Measurements from ENCODE around the gene FBXL14. TPM values are rescaled to one million over a fixed set of nuclear protein-coding genes. Genes with fewer than 3 reads are reported as not detected.

The FBXL14 gene
- polyA plus RNA-seq, 1 of the 3 experiments (the other 2 are of a cell fraction) = 11.3 TPM

DNA sequence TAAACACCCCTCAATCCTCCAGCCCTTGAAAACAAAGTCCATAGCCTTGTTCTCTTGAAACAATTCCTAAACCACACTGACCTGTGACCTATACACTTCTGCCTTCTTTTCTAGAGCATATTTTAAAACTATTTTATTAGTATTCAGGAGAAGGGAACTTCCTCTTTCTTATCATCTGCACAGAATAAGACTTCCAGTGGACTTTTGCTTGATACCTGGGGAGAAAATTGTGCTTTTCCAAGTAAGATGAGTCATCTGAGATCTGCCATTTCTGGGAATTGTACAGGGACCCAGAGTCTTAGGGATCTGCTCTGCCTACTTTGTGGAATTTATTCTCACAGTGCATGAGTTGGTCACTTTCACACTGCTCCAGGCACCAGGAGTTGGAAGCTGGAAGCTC is 24.1 kb upstream of the FBXL14 start (continued):
- TF ChIP-seq TAF1 (IDR thresholded peaks at IDR 0.05; ENCODE audit: borderline replicate concordance, low read depth, low read length) (no peak), FOXM1 (IDR thresholded peaks at IDR 0.05; ENCODE audit: low read depth) (no peak)
- TF ChIP-seq, protein P1, sequence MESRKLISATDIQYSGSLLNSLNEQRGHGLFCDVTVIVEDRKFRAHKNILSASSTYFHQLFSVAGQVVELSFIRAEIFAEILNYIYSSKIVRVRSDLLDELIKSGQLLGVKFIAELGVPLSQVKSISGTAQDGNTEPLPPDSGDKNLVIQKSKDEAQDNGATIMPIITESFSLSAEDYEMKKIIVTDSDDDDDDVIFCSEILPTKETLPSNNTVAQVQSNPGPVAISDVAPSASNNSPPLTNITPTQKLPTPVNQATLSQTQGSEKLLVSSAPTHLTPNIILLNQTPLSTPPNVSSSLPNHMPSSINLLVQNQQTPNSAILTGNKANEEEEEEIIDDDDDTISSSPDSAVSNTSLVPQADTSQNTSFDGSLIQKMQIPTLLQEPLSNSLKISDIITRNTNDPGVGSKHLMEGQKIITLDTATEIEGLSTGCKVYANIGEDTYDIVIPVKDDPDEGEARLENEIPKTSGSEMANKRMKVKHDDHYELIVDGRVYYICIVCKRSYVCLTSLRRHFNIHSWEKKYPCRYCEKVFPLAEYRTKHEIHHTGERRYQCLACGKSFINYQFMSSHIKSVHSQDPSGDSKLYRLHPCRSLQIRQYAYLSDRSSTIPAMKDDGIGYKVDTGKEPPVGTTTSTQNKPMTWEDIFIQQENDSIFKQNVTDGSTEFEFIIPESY (IDR thresholded peaks at IDR 0.05; ENCODE audit: borderline replicate concordance, low read depth) = no peak

DNA sequence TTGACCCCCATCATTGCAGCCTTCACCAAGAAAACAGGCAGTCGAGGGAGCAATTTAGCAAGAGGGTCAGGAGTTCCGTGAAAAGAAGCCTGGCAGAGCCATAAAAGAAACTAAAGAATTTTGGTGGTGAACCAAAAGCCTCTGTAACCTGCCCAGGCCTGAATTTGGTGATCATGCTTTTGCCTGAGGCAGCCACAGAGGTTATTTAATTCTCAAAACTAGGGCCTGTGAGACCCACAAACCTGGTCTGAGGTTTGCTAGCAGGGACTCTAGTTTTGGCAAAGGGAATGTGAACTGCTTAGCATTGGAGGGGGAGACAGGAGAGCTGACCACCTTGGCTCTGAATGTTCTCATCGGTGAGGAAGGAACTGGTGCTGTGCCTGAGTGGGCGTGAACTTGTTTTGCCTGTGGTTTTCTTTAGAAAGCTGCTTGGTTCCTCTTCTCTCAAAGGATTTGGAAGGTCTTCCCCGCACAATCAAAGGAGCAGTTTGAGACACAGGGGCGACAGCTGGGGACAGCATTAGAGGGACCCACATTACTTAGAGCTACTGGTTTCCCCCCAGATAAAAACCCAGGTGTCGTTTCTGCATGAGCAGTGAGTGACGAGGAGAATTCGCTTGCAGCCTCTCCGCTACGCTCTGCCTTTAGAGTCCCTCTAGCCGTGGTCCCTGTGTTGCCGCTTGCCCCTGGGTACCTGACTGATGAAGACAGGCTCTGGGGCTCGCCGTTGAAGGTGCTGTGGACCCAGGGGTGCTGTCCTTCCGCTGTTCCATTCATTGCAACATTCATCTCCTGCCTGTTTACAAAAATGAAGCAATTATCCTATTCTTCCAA is 22.1 kb upstream of the FBXL14 start:
- Histone ChIP-seq H3K79me2 (ENCODE audit: insufficient read depth) (peaks cover 90% of the 10 kb centered on the region), H3K27ac (ENCODE audit: low read depth in 2 of 2, low read length in 1 of 2) (no peak overlapping the region), H3K9me2 (no peaks in the 10 kb centered on the region), H3K9ac (no peak overlapping the region), H3K4me2 (no peak overlapping the region), H3K36me3 (replicated peaks in 1 of 2; ENCODE audit: control insufficient read depth in 1 of 2, insufficient read depth in 2 of 2, low read length in 1 of 2) (no peaks in the 10 kb centered on the region), H3K9me3 (no peaks in the 10 kb centered on the region), H3K4me1 (ENCODE audit: control insufficient read depth in 1 of 2, insufficient read depth in 2 of 2, low read depth in 1 of 2, low read length in 1 of 2) (peaks cover 0 to 16% of the 10 kb centered on the region in 2 experiments; a peak in 3 of 4 replicates), H2AFZ (ENCODE audit: low read depth) (no peak overlapping the region), H3K27me3 (ENCODE audit: insufficient read depth) (no peaks in the 10 kb centered on the region), H3F3A (replicated peaks; ENCODE audit: insufficient read depth) (peaks cover 19% of the 10 kb centered on the region), H3K4me3 (ENCODE audit: low read depth in 2 of 2, low read length in 1 of 2) (no peak overlapping the region), H4K20me1 (ENCODE audit: insufficient read depth) (peaks cover 12% of the 10 kb centered on the region; the same call in 1 of the 2 replicates)
- no peak for DNase-seq
- TF ChIP-seq CHD2 (IDR thresholded peaks at IDR 0.05; ENCODE audit: low read length, partially characterized antibody) (no peak), EZH2phosphoT487 (IDR thresholded peaks at IDR 0.05; ENCODE audit: borderline replicate concordance, low read depth) (no peak), ELF1 (IDR thresholded peaks at IDR 0.05) (no peak), GABPA (IDR thresholded peaks at IDR 0.05; ENCODE audit: low read depth) (no peak), NFIC (IDR thresholded peaks at IDR 0.05; ENCODE audit: borderline replicate concordance) (no peak), GATA2 (CRISPR knock-in tag; IDR thresholded peaks at IDR 0.05) (no peak)
- TF ChIP-seq, protein P2, sequence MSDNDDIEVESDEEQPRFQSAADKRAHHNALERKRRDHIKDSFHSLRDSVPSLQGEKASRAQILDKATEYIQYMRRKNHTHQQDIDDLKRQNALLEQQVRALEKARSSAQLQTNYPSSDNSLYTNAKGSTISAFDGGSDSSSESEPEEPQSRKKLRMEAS (IDR thresholded peaks at IDR 0.05; ENCODE audit: low read depth) = no peak
- 87% methylated on average over 16 of the region's 16 CpGs for WGBS (ENCODE audit: low lambda C conversion rate)
- CTCF ChIA-PET = interaction anchor here (0.5 to 1.3 kb wide), 6 partner anchors 10 to 1069 kb away, joined by 3 read pairs; no protein-coding TSS in a partner anchor
- POLR2A ChIA-PET = no interaction called here

DNA sequence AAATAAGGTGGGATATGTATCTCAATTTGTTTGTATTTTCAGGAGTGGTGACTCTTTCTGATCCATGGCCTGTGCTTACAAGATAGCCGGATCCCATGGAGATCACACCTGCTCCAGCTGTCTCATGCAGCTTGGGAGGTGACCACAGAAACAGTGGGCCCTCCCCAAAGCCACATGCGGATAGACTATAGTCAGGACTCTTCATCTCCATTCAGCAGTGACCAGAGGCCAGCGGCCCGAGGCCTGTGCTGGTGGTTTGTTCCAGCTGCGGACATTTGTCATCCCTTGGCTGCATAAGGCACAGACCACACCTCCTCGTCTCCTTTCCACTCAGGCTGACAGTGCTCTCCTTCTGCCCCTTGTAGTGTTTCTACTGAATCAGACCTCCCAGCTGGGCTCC is 20.0 kb upstream of the FBXL14 start:
- Histone ChIP-seq H3K36me3 (replicated peaks in 1 of 2; ENCODE audit: control insufficient read depth in 1 of 2, insufficient read depth in 2 of 2, low read length in 1 of 2) (no peaks in the 10 kb centered on the region), H3K79me2 (ENCODE audit: insufficient read depth) (peaks cover 92% of the 10 kb centered on the region), H3K9me2 (no peaks in the 10 kb centered on the region)

More for the DNA sequence above, 20.0 kb upstream of the FBXL14 start:
- Histone ChIP-seq H2AFZ (ENCODE audit: low read depth) (no peak overlapping the region), H4K20me1 (ENCODE audit: insufficient read depth) (peaks cover 12% of the 10 kb centered on the region; the same call in 1 of the 2 replicates), H3K9ac (no peak overlapping the region), H3K4me2 (no peak overlapping the region), H3K4me1 (ENCODE audit: control insufficient read depth in 1 of 2, insufficient read depth in 2 of 2, low read depth in 1 of 2, low read length in 1 of 2) (peaks cover 0 to 18% of the 10 kb centered on the region in 2 experiments; a peak in 3 of 4 replicates), H3K27ac (ENCODE audit: low read depth in 2 of 2, low read length in 1 of 2) (no peak overlapping the region), H3K9me3 (no peaks in the 10 kb centered on the region), H3K27me3 (ENCODE audit: insufficient read depth) (no peaks in the 10 kb centered on the region), H3F3A (replicated peaks; ENCODE audit: insufficient read depth) (peaks cover 19% of the 10 kb centered on the region), H3K4me3 (ENCODE audit: low read depth in 2 of 2, low read length in 1 of 2) (no peak overlapping the region)
- 97% methylated on average over 3 of the region's 6 CpGs for WGBS (ENCODE audit: low lambda C conversion rate)
- ChIA-PET POLR2A (no interaction called here), CTCF (interaction anchor here (0.7 to 1.1 kb wide), 2 partner anchors 9 to 496 kb away, joined by 3 read pairs; no protein-coding TSS in a partner anchor)
- no peak for DNase-seq
- no peak for TF ChIP-seq YY1 (IDR thresholded peaks at IDR 0.05; ENCODE audit: low read depth)
- TF ChIP-seq MXI1 (IDR thresholded peaks at IDR 0.05; ENCODE audit: low read depth, low read length) = no peak
